Endothelial cell of umbilical vein (primary cell): ENCODE results near the gene NME2. TPM values are rescaled to one million over a fixed set of nuclear protein-coding genes. Genes with fewer than 3 reads are reported as not detected.

Experiments
- BruUV-seq: library from RNA; stranded (reverse); fragments of 400-500 nt; replicated peaks from 2 replicates; lab custom pipeline; 2021; lab: Mats Ljungman, UMichigan
- CTCF ChIA-PET: fragments of 300-600, 350-600 bp; sonication (Branson Sonifier 250); formaldehyde crosslinking; loops from one replicate; lab custom pipeline; 2021; ENCODE audit warnings: antibody characterized with exemption, inconsistent platforms; lab: Charles Lee
- POLR2A ChIA-PET: fragments of 300-600, 350-600 bp; sonication (Branson Sonifier 250); formaldehyde crosslinking; loops from one replicate; lab custom pipeline; 2021; ENCODE audit warnings: antibody characterized with exemption, inconsistent platforms; lab: Charles Lee
- DNase-seq: peaks from one replicate; pipeline ENCODE4 v3.0.0-alpha.2; 2011; ENCODE audit warnings: low read depth, low spot score
- FAIRE-seq: peaks from 2 replicates; lab custom pipeline; 2011; peaks lifted over from hg19 to GRCh38; lab: Jason Lieb, UNC
- H2AFZ ChIP-seq: 2 replicates; pipeline ENCODE4 v1.6.0; 2012; ENCODE audit warnings: low read depth, low read length, control low read depth, inconsistent platforms
- H3K27ac ChIP-seq: 2 replicates; pipeline ENCODE4 v1.5.1; 2011; ENCODE audit warnings: low read depth, mild to moderate bottlenecking, control low read depth, low read length, moderate library complexity; ENCODE audit not compliant: insufficient read depth
- H3K27me3 ChIP-seq, 2 experiments: 2 replicates each; pipeline versions ENCODE4 v1.6.0 to v1.6.1; 2011; ENCODE audit warnings: low read length in 2 of 2, mixed read lengths in 1 of 2; ENCODE audit not compliant: control insufficient read depth in 2 of 2, insufficient read depth in 2 of 2
- H3K36me3 ChIP-seq, 2 experiments: 2 replicates in 1 of 2; 3 replicates in 1 of 2; pipeline ENCODE4 v1.5.1; 2011; ENCODE audit warnings: low read length in 2 of 2, mild to moderate bottlenecking in 1 of 2, moderate library complexity in 1 of 2; ENCODE audit not compliant: control insufficient read depth in 2 of 2, insufficient read depth in 2 of 2; ENCODE audit errors: extremely low read depth in 1 of 2
- H3K4me1 ChIP-seq: 3 replicates; pipeline ENCODE4 v1.5.1; 2011; ENCODE audit warnings: mild to moderate bottlenecking, low read length; ENCODE audit not compliant: control insufficient read depth, insufficient read depth; ENCODE audit errors: extremely low read depth
- H3K4me2 ChIP-seq: 2 replicates; pipeline ENCODE4 v1.6.1; 2011; ENCODE audit warnings: low read length, control low read depth, mixed read lengths; ENCODE audit not compliant: insufficient read depth
- H3K4me3 ChIP-seq, 3 experiments: fragments of 200-600 bp in 1 of 3; sonication (generic), shearing (Covaris generic) in 1 of 3; replicated peaks in 1 of 3; 2 replicates each; pipeline ENCODE4 v1.5.1; 2011 to 2016; ENCODE audit warnings: control low read depth in 3 of 3, low read length in 3 of 3, mild to moderate bottlenecking in 2 of 3, inconsistent platforms in 1 of 3, low read depth in 1 of 3, moderate library complexity in 1 of 3; ENCODE audit not compliant: insufficient read depth in 1 of 3
- H3K79me2 ChIP-seq: 2 replicates; pipeline ENCODE4 v1.6.0; 2012; ENCODE audit warnings: low read length, inconsistent platforms; ENCODE audit not compliant: control insufficient read depth, insufficient read depth
- H3K9ac ChIP-seq: replicated peaks from 2 replicates; pipeline ENCODE3; 2011; ENCODE audit warnings: low read length, control low read depth; ENCODE audit not compliant: insufficient read depth; ENCODE audit errors: extremely low read depth
- H3K9me1 ChIP-seq: replicated peaks from 3 replicates; pipeline ENCODE4 v1.6.0; 2011; ENCODE audit warnings: mild to moderate bottlenecking, low read length; ENCODE audit not compliant: control insufficient read depth, insufficient read depth; ENCODE audit errors: extremely low read depth
- H3K9me3 ChIP-seq: replicated peaks from 2 replicates; pipeline ENCODE4 v1.5.1; 2012; ENCODE audit warnings: low read length, inconsistent platforms; ENCODE audit not compliant: control insufficient read depth, insufficient read depth
- H4K20me1 ChIP-seq: replicated peaks from 2 replicates; pipeline ENCODE3; 2011; ENCODE audit warnings: mild to moderate bottlenecking, low read length; ENCODE audit not compliant: control insufficient read depth, insufficient read depth; ENCODE audit errors: extremely low read depth
- CTCF ChIP-seq, 2 donors: IDR thresholded peaks; 1 replicate in 1 of 2; 2 replicates in 1 of 2; pipeline ENCODE4 v1.5.1; 2011; ENCODE audit warnings: low read length in 2 of 2, mild to moderate bottlenecking in 2 of 2, moderate library complexity in 2 of 2, control low read depth in 1 of 2, inconsistent platforms in 1 of 2, low read depth in 1 of 2; ENCODE audit not compliant: insufficient read depth in 1 of 2; ENCODE audit errors: extremely low read depth in 1 of 2
- EZH2 ChIP-seq: IDR thresholded peaks from 2 replicates; pipeline ENCODE4 v1.6.1; 2012; ENCODE audit warnings: borderline replicate concordance, low read depth, mild to moderate bottlenecking, moderate library complexity, low read length, inconsistent platforms; ENCODE audit not compliant: severe bottlenecking
- FOS ChIP-seq: IDR thresholded peaks from 2 replicates; pipeline ENCODE4 v1.6.1; 2011; ENCODE audit warnings: mild to moderate bottlenecking, low read length, moderate library complexity, borderline replicate concordance; ENCODE audit not compliant: insufficient read depth
- GATA2 ChIP-seq: IDR thresholded peaks from 2 replicates; pipeline ENCODE4 v1.7.0; 2011; ENCODE audit warnings: low read depth, mild to moderate bottlenecking, moderate library complexity, mixed read lengths, low read length; ENCODE audit not compliant: insufficient read length, insufficient read depth
- JUN ChIP-seq: IDR thresholded peaks from 2 replicates; pipeline ENCODE4 v1.6.1; 2011; ENCODE audit warnings: borderline replicate concordance, low read depth; ENCODE audit not compliant: insufficient read length, insufficient read depth
- MYC ChIP-seq: IDR thresholded peaks from one replicate; pipeline ENCODE4 v1.6.1; 2011; ENCODE audit warnings: mild to moderate bottlenecking, low read depth, low read length
- POLR2A ChIP-seq: IDR thresholded peaks from 2 replicates; pipeline ENCODE4 v1.6.1; 2012; ENCODE audit warnings: low read depth, mild to moderate bottlenecking, control low read depth, low read length
- POLR2AphosphoS5 ChIP-seq: IDR thresholded peaks from 2 replicates; pipeline ENCODE4 v1.6.1; 2012; ENCODE audit warnings: low read depth, mild to moderate bottlenecking, control low read depth, low read length, moderate library complexity; ENCODE audit not compliant: insufficient read depth
- dilution Hi-C: fragments of 300-500 bp; cut with MboI; formaldehyde crosslinking; loops from one replicate; pipeline ENCODE4 v1.15.0; 2019; ENCODE audit warnings: low sequenced_read_pairs; ENCODE audit not compliant: extremely low pct_ligation_motif_present
- intact Hi-C: fragments of 100-400 bp; cut with micrococcal nuclease; formaldehyde crosslinking; loops from one replicate; pipeline ENCODE4 v1.10.0; 2022
- polyA plus RNA-seq, 4 experiments: library from polyadenylated mRNA; depleted of rRNA in 3 of 4; stranded (reverse) in 3 of 4; unstranded in 1 of 4; fragments of >200 nt; gene quantifications; 2 replicates each; pipeline versions ENCODE4 v1.2.1 to v1.2.3, GENCODE V29; 2011 to 2012; ENCODE audit warnings: missing spikeins in 1 of 4
- total RNA-seq: library from RNA; stranded (reverse); gene quantifications from 2 replicates; pipeline ENCODE4 v1.2.3, GENCODE V29; 2021
- TF ChIP-seq, protein P1 (sequence below): IDR thresholded peaks from 2 replicates; pipeline ENCODE4 v1.6.1; 2011; ENCODE audit not compliant: insufficient read depth, insufficient read length

NME2 gene
- total and polyA plus RNA-seq, 2 donors (not counting 3 experiments of a cell fraction or from before 2014, with no cell fraction given), result 555 to 833 TPM

DNA sequence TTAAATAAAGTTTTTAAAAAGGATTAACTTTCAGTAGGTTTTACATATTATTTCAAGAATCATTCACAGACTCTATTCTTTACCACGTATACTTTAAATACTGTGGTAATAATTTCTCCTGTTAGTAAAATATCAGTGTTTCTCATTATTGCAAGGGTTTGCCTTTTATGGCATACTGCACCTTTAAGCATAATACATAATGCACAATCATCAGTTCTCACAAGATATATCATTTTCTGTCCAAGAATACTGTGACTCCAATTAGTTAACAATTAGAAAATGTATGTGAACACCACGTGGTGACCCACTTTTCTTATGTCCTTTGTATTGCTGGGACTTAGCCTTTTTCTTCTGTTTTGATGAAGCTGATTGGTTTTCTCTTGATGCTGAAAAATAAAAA is 25.7 kb downstream of the NME2 start:
- TF ChIP-seq POLR2A (no peak), GATA2 (no peak)
- H3K9ac ChIP-seq, result no peak overlapping the region
- DNase-seq (no peak), FAIRE-seq (no peak)
- no peaks in the 10 kb centered on the region for H3K9me3 ChIP-seq
- no peak overlapping the region for H3K27ac ChIP-seq
- H3K4me2 ChIP-seq, result no peak overlapping the region
- H3K9me1 ChIP-seq, result no peaks in the 10 kb centered on the region
- BruUV-seq, result no TSS peak
- ChIA-PET POLR2A (no interaction called here), CTCF (interaction anchor here (1.0 kb wide), 1 partner anchor 8 kb away, joined by 3 read pairs; no protein-coding TSS in a partner anchor)
- no peaks in the 10 kb centered on the region for H3K27me3 ChIP-seq
- no peaks in the 10 kb centered on the region for H3K4me1 ChIP-seq
- no peaks in the 10 kb centered on the region for H4K20me1 ChIP-seq
- H3K79me2 ChIP-seq, result no peaks in the 10 kb centered on the region
- dilution Hi-C loops (no loop called here), intact Hi-C loops (no loop called here)
- no peak overlapping the region for H3K4me3 ChIP-seq
- no peak overlapping the region for H2AFZ ChIP-seq
- H3K36me3 ChIP-seq, result peaks cover 13% of the 10 kb centered on the region in 2 experiments

DNA sequence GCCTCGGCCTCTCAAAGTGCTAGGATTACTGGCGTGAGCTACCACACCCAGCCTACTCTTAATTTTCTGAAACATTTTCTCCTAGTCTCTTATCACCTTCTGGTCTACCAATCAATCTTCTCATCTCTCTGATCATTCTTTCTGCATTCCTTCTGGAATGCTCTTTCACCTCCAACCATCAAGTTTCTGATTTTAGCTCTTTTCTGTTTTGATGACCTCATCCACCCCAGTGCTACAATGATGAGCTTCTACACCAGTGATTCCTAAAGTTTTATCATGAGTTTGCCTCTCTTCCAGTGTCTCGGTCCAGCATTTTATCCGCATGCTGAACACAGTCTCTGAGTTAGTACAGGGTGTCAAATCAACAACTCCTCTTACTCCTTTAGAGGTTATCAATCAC is 31.5 kb downstream of the NME2 start:
- Histone ChIP-seq H3K36me3 (peaks cover 12 to 26% of the 10 kb centered on the region in 2 experiments), H3K27ac (no peak overlapping the region), H3K27me3 (no peaks in the 10 kb centered on the region), H3K79me2 (no peaks in the 10 kb centered on the region), H3K4me1 (no peaks in the 10 kb centered on the region), H3K4me2 (no peak overlapping the region), H4K20me1 (no peaks in the 10 kb centered on the region), H2AFZ (no peak overlapping the region), H3K9ac (no peak overlapping the region), H3K9me1 (no peaks in the 10 kb centered on the region), H3K4me3 (no peak overlapping the region), H3K9me3 (no peaks in the 10 kb centered on the region)
- dilution Hi-C loops, result no loop called here
- FAIRE-seq (no peak), DNase-seq (no peak)
- ChIA-PET POLR2A (no interaction called here), CTCF (no interaction called here)
- TF ChIP-seq GATA2 (no peak), JUN (no peak), EZH2 (no peak), CTCF (IDR thresholded peaks at IDR 0.05; ENCODE audit: extremely low read depth in 1 of 2, insufficient read depth in 1 of 2, low read depth in 1 of 2, low read length in 2 of 2) (no peak), POLR2A (no peak), FOS (no peak), MYC (no peak), POLR2AphosphoS5 (no peak)
- TF ChIP-seq, protein P1, sequence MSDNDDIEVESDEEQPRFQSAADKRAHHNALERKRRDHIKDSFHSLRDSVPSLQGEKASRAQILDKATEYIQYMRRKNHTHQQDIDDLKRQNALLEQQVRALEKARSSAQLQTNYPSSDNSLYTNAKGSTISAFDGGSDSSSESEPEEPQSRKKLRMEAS, result no peak
- BruUV-seq, result no TSS peak
- intact Hi-C loops, result no loop called here
